GM18858 (cell line): Measurements from ENCODE around the gene ARMH1.
"Not testable (repeated sequence)": the region's sequence is repeated elsewhere in the genome, so short reads cannot be mapped to it uniquely, and the experiment has no call there.

ENCODE experiments used
- ATAC-seq: cut with Tn5 transposase; IDR thresholded peaks from one replicate; pipeline ENCODE4 v1.9.1; 2021; ENCODE audit not compliant: unreplicated experiment

Gene ARMH1

DNA sequence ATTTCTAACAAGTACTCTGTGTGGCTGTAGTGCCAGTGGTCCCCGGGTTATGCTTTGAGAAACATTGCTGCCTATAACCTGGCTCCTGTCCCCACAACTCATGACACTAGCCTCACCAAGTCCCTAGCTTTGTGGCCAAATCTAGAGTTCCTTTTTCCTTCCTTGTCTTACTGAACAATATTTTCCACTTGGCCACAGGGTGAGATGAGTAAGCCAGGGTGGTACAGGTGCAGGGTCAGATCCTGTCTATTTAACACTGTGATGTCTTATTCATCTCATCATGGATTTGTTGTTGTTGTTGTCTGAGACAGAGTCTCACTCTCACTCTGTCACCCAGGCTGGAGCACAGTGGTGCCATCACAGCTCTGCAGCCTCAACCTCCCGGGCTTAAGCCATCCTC is 18.6 kb downstream of the ARMH1 start:
- ATAC-seq, result no peak

DNA sequence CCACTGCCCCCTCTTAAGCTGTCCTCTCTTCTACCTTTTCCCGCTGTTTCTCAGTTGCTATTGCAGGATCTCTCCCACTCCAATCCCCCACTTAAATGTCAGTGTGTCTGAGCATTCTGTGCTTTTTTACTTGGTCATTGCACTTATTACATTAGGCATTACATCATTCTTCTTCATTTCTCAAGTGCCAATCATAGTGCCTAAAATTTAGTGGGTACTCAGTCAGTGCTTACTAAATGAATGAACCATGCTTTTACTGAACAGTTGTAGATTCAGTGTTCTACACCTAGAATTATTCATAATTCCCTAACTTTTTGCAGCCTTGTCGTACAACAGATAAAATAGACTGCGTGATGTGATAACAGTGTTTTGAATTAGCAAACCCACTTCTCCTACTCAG is 19.4 kb downstream of the ARMH1 start:
- no peak for ATAC-seq

DNA sequence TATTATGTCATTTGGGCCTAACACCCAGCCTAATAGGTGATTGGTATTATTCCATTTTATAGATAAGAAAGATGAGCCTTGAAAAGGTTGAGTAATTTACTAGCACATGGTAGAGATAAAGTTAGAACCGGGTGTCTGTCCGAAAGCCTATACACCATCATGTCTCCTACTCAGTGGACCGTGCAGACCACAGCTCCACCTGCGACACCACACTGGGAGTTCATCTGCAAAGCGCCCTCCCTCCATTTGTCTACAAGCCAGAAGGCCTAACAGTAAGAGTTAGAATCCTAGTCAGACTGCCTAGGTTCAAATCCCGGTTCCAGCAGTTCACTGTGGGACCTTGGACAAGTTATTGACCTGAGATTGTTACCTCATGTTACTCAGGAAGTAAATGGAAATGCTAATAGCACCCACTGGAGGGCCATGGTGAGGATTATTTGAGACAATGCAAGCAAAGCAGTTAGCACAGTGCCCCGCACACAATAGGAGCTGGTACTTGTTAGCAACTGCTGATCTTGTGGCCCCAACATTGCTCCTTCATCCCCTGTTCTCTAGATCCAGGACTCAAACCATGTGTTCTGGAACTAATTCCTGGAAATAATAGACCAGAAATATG is 20.5 kb downstream of the ARMH1 start:
- ATAC-seq, result peak; percentile 50

DNA sequence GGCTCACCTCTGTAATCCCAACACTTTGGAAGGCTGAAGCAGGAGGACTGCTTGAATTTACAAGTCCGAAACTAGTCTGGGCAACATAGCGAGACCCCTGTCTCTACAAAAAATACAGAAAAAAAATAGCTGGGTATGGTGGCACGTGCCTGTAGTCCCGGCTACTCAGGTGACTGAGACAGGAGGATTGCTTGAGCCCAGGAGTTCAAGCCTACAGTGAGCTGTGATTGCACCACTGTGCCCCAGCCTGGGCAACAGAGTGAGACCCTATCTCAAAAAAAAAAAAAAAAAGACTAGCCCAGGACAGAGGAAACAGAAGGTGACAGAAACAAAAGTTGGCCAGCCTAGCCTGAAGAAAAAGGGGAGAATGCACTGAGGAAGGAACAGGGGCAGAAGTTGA is 21.2 kb downstream of the ARMH1 start:
- ATAC-seq, result no peak

DNA sequence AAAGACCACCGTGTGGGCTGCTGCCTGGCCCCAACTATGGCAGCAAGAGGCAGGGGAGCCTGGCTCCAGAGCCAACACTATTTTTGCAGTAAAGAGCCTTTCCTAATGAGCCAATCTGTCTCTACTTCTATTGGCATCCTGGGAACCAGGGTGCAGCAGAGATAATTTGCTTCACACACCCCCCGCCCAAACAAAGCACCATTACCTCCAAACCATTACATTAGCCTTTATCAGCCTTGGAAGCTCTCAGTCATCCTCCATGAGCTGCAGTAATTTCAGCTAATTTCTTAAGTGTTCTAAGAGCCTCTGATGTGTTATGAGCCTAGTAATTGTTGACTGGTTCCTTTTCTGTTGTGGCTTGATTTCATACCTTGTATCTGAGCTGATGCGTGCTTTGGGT is 21.6 kb downstream of the ARMH1 start:
- ATAC-seq, result no peak

DNA sequence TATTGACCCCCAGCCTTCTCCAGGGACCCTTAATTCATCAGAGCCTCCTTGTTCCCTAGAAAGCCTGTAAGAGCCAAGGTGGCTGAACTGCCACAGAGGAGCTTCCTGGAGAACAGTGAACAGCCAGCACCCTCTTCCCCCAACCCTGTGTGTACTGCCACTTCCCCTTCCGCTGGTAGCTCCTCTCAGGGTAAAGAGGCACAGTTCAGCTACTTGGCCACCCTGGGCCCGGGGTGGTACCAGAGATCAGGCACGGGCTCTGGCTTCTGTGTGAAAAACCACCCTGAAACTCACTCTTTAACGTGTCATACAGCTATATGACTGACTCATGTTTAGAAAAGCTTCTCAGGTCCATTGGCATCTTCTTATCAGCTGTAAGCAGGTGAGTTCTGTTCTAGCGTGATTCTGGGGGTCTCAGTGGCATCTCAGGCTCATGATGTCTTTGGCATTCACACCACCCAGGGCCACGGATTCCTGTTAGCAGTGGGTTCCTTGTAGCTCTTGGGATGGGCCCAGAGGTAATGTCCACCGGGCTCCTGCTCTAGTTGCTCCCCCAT is 22.4 kb downstream of the ARMH1 start:
- no peak for ATAC-seq

DNA sequence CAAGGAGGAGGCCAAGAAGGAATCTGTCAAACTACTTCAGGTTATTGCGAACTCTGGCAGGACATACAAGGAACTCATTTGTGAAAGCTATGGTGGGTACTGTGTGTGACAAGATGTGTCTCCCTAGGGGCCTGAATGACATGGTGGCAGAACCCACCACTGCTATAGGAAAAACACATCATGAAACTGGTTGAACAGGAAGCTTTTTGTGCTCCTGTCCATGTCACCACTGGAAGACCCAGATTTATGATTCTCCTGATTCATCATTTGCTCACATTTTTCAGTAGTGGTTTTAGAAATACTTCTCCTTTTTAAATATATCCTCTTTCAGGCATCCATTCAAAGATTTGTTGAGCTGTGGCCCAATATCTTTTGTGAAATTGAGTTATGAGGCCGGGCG is 23.6 kb downstream of the ARMH1 start:
- no peak for ATAC-seq

DNA sequence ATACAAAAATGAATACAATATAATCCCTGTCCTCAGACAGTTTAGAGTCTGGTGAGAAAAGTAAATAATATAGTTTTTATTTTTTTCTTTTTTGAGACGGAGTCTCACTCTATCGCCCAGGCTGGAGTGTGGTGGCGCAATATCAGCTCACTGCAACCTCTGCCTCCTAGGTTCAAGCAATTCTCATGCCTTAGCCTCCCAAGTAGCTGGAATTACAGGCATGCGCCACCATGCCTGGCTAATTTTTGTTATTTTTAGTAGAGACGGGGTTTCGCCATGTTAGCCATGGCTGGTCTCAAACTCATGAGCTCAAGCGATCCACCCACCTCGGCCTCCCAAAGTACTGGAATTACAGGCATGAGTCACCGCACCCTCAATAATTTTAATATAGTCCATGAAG is 24.9 kb downstream of the ARMH1 start:
- not testable (repeated sequence) for ATAC-seq

DNA sequence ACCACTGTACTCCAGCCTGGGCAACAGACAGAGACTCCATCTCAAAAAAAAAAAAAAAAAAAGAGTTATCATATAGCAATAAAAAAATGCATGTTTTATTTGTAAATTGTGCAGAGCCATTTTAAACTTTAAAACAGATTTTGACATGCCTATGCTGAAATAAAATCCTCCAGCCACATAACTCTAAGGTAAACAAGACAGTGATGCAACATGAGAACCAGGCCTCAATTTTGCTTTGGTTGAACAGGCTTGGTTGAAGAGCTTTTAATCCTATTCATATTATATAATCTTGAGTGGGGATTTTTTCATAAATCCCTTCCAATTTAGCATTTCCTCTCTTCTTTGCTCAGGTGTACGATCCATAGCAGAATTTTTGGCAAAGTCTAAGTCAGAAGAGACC is 26.1 kb downstream of the ARMH1 start:
- ATAC-seq, result no peak

DNA sequence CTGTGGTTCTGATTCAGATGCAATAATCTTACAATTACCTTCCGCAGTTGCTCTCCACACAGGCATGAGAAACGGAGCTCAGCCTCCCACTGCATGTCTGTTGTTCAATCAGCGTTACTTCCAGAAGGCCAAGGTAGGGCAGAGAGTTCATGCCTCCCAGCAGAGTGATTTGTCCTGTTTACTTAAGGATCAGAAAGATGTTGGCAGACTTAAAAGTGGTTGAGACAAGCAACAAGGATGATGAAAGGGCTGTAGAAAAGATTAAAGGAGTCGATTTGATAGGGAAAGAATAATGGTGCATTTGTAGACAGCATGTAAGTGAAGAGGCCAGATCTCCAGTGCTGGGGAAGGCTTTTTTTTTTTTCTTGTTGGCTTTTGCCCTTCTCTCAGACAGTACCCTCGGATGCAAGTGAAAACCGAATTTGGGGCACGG is 26.6 kb downstream of the ARMH1 start:
- no peak for ATAC-seq

DNA sequence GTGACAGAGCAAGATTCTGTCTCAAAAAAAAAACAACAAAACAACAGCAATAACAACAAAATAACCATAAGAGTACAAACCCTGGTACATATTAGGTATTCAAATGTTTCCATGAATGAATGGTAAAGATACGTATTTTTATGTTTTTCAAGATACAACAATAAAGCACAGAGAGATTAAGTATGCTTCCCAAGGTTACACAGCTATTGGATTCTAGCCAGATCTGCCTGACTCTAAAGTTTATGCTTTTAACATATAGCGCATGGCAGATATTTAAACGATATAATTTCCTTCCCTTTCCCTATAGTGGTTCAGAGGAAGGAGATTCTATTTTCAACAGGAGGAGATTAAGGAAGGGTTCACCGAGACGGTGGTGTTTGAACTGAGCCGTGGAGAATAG is 31.0 kb downstream of the ARMH1 start:
- no peak for ATAC-seq

DNA sequence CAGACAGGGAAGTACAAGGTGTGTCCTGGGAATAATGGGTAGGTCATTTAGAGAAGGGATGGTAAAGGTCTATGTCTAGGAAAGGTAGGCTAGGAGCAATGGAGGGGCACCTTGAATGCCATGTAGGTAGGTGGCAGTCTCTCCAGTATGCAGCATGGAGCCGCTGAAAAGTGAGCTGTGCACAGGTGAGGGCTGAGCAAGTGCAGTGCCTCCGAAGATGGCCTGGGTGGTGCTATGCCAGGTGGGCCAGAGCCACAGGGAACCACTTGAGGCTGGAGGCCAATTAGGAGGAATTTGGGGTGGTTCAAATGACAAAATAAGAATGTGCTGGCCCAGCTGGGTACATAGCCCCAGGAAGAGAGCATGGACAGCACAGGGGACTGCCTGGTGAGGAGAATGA is 31.4 kb downstream of the ARMH1 start:
- no peak for ATAC-seq

DNA sequence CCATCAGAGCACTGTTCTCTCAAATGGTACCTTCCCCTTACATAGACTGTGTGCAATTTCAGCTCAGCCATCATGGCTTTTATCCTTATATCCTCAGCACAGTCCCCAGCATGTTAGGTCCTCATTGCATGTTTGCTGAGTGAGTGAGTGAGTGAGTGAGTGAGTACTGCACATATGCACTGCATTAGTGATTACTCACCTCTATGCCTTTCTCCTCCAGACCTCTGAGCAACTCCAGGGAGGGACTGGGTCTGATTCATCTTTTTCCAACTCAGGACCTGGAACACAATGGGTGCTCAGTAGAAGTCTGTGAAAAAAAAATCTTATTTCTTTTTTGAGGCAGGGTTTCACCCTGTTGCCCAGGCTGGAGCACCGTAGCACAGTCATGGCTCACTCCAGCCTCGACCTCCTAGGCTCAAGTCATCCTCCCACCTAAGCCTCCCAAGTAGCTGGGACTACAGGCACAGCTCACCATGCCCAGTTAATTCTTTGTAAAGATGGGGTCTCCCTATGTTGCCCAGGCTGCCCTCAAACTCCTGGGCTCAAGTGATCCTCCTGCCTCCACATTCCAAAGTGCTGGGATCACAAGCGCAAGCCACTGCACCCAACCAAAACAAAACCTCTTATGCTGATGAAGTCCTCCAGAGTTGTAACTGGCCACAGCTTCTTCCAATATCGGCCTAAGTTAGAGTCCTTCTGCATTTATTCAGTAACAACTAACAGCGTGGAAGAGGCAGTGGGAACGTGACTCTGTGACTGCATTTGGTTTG is 32.8 kb downstream of the ARMH1 start:
- ATAC-seq, result no peak

DNA sequence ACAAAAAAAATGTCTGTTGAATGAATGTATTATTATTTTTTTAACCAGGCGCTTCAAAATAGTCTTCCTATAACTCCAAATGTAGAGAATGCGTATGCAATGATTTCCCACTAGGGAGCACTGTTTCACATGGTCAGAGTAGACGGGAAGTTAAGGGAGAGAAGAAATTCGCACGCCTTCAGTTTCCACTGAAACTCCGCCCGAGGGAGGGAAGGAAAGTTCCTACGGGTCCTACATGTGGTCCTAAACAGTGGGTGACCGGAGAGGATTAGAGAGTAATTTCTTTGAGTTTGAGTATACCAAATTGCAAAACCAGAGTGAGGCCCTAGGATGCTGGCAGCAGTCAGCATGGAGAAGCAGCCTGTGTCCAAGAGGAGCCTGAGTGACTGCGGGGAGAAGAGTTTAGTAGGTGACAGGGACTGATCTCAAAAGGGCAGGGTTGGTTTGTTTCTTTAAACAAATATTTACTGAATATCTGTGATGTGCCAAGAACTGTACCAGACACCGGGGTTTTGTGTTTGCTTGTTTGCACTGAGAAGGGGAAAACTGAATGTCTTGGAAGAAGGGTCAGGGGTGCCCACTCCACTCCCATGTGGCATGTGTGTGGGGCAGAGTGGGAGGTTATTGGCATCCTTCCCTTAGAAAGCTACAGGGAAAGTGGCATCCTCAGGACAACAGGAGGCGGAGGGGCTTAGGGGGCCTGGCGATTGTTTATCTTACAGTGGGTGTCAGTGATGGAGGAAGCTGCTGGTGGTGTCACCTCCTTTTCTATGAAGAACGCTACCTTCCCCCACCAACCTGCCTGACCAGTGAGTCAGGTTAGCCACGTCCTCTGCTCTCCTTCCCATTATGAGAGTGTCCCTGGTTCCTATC is 33.7 kb downstream of the ARMH1 start:
- ATAC-seq, result no peak

DNA sequence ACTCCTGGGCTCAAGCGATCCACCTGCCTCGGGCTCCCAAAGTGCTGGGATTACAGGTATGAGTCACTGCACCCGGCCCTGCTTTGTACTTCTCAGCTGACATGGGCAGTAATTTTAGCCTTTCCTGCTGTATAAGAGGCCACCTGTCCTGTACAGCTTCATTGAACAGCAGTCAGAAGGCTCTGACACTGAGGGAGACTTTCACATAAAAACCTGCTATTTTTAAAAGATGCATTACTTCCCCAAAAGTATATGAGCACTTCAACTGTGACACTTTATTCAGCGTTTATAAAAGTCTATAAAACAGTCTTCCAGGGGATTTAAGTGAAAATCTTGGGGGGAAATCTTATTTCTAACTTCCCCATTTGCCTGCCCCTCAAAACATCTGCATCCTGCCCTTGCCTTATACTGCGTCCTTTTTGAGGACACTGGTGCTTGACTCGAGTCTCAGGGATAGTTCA is 38.8 kb downstream of the ARMH1 start:
- ATAC-seq, result no peak

DNA sequence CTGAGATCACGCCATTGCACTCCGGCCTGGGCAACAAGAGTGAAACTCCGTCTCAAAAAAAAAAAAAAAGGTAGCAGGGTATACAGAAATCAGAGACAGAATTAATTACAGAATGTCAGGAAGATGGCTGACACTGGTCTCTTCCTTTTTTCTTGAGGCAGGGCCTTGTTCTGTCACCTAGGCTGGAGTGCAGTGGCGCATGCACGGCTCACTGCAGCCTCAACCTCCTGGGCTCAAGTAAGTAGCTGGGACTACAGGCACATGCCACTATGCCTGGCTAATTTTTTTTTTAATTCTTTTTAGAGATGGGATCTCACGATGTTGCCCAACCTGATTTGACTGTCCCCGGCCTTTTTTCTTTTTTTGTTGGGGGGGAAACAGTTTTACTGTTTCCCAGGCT is 40.0 kb downstream of the ARMH1 start:
- no peak for ATAC-seq

DNA sequence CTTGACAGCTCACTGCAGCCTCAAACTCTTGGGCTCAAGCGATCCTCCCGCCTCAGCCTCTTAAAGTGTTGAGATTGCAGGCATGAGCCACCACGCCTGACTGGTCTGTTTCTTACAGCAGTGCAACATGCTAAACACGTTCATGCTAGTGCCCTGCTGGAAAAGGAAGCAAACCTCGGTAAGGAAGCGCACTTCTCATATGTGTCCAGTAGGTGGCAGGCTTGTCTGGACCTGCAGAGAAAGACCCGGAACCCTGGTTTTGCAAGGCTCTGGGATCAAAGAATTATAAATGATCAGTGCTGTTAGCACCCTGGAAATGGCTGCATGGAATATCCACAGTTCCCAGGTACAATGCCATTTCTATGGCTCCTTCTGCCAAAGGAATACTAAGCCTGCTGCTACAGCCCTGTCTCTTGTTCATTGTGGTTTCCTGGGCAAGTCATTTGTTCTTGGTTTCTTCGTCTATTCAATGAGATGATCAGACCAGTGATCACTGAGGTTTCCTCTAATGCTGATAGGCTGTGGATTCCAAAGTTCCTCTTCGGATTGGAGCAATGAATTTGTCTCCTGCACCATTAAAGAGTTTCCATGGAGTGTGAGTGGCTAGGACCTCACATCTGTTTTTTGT is 40.5 kb downstream of the ARMH1 start:
- ATAC-seq, result no peak

DNA sequence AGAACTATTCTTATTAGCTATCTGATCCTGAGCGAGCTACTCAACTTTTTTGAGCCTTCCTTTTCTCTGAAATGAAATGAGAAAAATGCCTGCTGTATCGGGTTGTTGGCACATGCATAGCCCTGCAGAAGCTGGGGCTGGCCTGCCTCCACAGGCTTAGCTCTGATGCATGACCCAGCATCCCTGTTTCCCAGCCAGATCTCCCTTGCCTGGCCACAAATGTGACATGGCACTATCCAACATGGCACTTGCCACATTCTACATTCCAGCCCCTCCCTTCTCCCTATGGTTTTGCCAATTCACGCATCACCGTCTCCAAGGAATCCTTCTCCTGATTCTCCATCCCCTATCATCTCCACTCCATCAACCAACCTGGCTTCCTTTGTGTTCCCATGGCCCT is 42.6 kb downstream of the ARMH1 start:
- ATAC-seq, result no peak

DNA sequence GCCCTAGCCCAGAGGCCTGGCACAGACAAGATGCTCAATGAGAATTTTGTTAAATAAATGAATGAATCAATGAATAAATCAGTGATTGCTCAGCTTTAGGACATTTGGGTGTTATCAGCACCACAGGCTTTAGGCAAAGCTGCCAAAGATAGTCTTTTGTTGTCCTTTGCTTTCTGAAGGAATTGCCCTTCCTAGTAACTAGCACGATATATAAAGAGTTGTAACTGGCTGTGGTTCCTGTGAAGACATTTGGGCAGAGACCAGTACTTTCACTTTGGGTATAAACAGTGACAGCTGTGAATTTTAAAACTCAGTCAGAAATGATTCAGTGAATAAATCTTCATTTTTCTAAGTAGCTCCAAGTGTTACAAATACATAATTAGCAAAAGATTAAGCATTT is 43.1 kb downstream of the ARMH1 start:
- no peak for ATAC-seq

DNA sequence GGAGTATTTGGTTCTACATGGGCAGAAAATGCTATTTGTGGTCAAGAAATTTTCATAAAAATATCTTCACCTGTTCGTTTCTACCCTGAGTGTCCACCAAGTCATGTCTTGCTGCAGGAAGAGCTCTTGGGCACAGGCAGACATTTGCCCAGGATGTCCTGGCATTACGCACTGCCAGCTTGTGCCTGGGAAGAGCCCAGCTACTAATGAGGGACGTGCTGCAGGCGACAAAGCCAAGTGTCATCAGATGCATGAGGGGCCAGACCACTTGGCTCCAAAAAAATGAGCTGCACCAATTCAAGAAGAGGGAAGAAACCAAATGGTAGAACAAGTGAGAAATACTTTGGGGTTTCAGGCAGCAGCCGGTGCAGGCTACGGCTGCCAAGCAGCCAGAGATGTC is 43.6 kb downstream of the ARMH1 start:
- no peak for ATAC-seq

DNA sequence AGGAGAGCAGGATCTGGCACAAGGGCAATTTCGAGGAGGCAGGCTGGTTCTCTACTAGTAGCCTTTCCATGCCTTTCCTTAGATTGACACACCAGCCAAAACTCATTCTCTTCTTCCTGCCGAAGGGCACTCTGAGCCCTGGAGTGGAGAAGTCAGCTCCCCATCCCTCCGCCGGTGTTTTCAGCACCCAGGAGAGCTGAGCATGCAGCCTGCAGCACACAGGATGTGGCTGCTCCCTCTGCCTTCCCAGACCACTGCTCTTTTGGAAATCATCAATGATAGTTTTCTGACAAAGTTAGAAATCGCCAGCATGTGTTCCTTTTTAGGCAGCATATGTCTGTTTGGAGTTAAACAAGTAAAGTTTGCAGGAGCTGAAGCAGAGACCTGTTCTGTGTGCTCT is 44.8 kb downstream of the ARMH1 start:
- no peak for ATAC-seq
